HG03135 (cell line): ENCODE measurements around the gene GPC3.
"Not testable (repeated sequence)": the region's sequence is repeated elsewhere in the genome, so short reads cannot be mapped to it uniquely, and the experiment has no call there.

ENCODE experiments used
- ATAC-seq: cut with Tn5 transposase; IDR thresholded peaks from one replicate; pipeline ENCODE4 v1.9.1; 2021; ENCODE audit warnings: mild to moderate bottlenecking, moderate library complexity; ENCODE audit not compliant: unreplicated experiment

The GPC3 gene

GRCh38 chrX:133533249-133533648, 452.1 kb downstream of the GPC3 start:
- ATAC-seq, result no peak

GRCh38 chrX:133530960-133531359, 454.4 kb downstream of the GPC3 start:
- no peak for ATAC-seq

- no peak for ATAC-seq
These were observed 455.8 kb downstream of the GPC3 start for GRCh38 chrX:133529578-133529977.

GRCh38 chrX:133527825-133528224, 457.6 kb downstream of the GPC3 start:
- no peak for ATAC-seq

GRCh38 chrX:133527415-133527814, 458.0 kb downstream of the GPC3 start:
- ATAC-seq, result no peak

- not testable (repeated sequence) for ATAC-seq
These were observed 458.6 kb downstream of the GPC3 start for GRCh38 chrX:133526773-133527172.

GRCh38 chrX:133523526-133523925, 461.9 kb downstream of the GPC3 start:
- no peak for ATAC-seq

GRCh38 chrX:133523081-133523487, 462.3 kb downstream of the GPC3 start:
- no peak for ATAC-seq

- no peak for ATAC-seq
These were observed 468.7 kb downstream of the GPC3 start for GRCh38 chrX:133516686-133517085.

GRCh38 chrX:133514486-133514885, 470.9 kb downstream of the GPC3 start:
- no peak for ATAC-seq

- no peak for ATAC-seq
These were observed 472.3 kb downstream of the GPC3 start for GRCh38 chrX:133513123-133513522.

GRCh38 chrX:133511041-133511440, 474.4 kb downstream of the GPC3 start:
- ATAC-seq, result no peak

- ATAC-seq, result no peak
These were observed 488.0 kb downstream of the GPC3 start for GRCh38 chrX:133497356-133497755.

- no peak for ATAC-seq
These were observed 489.7 kb downstream of the GPC3 start for GRCh38 chrX:133495464-133496391.

- ATAC-seq, result no peak
These were observed 492.0 kb downstream of the GPC3 start for GRCh38 chrX:133493366-133493765.

- ATAC-seq, result no peak
These were observed 494.4 kb downstream of the GPC3 start for GRCh38 chrX:133490955-133491354.
